NCI-H187 treated with DMSO at 0.1 percent for 48 hours (cell line): ENCODE measurements around the gene IGSF8.
"Not testable (repeated sequence)": the region's sequence is repeated elsewhere in the genome, so short reads cannot be mapped to it uniquely, and the experiment has no call there.

Experiments used
- DNase-seq: peaks from one replicate; lab custom pipeline; 2025; lab: John Stamatoyannopoulos, UW

Gene IGSF8

GRCh38 chr1:160126342-160126741 lies 27.9 kb upstream of the IGSF8 start:
- DNase-seq: not testable (repeated sequence)

- no peak for DNase-seq
Measured at GRCh38 chr1:160125746-160126145, 27.3 kb upstream of the IGSF8 start.

DNA sequence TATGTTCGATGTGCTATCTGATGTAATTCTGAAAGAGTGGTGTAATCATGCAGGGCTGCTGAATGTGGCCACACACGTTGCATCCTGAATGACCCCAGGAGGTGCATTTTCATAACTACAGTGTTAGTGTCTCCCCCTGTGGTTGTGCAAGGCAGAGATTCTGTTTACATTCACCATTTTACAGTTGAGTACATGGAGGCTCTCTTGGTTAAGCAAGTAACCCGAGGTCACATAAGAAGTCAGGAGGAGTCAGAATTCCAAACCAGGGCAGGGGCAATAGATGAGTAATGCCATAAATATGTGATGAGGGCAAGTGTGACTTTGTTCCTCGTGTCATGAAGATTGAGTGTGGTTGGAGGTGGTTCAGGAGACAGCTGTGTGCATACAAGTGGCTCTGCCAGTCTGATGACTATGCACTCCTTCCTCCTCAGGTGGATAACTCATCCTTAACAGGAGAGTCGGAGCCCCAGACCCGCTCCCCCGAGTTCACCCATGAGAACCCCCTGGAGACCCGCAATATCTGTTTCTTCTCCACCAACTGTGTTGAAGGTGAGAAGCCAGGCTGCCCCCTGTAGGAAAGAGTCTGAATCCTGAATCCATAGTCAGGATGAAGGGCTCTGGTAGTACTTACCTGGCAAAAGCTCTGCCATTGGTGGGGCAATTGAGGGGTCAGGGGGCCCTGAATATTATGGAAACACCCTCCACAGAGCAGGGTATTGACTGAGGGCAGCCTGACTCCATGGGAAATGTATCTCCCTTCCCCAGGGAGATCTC lies 26.5 kb upstream of the IGSF8 start:
- no peak for DNase-seq

DNA sequence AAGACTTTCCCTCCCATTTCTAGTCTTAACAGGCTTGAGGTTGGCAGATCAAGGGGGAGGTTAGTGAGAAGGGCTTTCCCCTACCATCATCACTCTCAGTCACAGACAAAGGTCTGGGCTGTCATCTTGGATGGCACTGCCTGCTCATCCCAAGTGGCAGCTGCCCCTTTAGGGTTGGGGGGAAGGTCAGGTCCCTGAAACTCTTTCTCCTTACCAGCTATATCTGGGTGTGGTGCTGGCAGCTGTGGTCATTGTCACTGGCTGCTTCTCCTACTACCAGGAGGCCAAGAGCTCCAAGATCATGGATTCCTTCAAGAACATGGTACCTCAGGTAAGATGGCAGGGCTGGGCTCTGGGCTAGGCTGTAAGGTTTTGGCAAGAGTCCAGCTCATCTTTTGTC lies 25.3 kb upstream of the IGSF8 start:
- DNase-seq: no peak

GRCh38 chr1:160122978-160123495 lies 24.6 kb upstream of the IGSF8 start:
- DNase-seq: no peak

DNA sequence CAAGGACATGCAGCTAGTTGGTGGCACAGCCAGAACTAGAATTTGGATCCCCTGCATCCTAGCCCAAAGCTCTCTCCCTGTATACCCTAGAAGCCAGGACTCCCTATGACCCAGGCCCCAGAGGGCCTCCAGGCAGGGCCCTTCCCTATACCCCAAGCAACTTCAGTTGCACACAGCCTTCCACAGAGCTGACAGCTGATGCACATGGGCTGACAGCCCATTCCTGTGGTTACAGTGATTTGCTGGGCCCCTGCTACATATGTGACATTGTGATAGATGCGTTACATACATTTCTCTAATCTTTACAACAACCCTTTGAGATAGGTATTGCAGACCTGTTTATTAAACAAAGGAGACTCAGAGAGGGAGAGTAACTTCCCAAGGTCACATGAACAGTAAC lies 23.0 kb upstream of the IGSF8 start:
- no peak for DNase-seq

DNA sequence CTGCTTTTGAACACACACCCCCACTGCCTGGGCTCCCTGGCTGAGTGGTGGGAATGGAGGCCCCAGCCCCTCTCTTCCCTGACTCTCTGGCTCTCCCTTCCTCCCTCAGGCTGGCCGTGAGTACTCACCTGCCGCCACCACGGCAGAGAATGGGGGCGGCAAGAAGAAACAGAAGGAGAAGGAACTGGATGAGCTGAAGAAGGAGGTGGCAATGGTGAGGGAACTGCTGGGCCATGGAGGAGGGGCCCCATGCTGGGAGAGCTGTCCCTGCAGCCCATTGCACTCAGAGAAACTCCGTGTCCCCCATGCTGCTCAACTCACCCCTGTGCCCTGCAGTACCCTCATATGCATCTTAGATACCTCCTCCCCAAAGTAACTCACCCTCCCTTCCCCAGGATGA lies 22.4 kb upstream of the IGSF8 start:
- DNase-seq: no peak

GRCh38 chr1:160118928-160119327 lies 20.5 kb upstream of the IGSF8 start:
- DNase-seq: no peak

- DNase-seq: no peak
Measured at GRCh38 chr1:160117709-160118183, 19.3 kb upstream of the IGSF8 start.

DNA sequence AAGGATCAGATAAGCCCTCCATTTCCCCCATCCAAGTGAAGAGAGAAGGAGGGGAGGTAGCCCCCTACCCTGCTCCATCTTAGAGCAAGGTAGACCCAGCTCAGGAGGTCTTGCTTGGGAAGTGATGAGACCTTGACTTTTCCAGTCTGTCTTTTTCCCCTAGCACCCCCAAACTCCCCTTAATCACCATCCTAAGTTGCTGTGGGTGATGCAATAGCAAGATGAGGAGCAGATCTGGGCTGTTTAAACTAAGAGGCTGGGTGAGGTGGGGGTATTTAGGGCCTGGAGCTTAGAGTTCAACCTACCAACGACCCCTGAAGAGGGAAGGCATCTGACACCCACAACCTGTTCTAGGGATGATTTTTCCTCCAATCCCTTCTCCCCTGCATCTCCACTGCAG lies 18.9 kb upstream of the IGSF8 start:
- DNase-seq: no peak

- DNase-seq: no peak
Measured at GRCh38 chr1:160116283-160117147, 18.1 kb upstream of the IGSF8 start.

DNA sequence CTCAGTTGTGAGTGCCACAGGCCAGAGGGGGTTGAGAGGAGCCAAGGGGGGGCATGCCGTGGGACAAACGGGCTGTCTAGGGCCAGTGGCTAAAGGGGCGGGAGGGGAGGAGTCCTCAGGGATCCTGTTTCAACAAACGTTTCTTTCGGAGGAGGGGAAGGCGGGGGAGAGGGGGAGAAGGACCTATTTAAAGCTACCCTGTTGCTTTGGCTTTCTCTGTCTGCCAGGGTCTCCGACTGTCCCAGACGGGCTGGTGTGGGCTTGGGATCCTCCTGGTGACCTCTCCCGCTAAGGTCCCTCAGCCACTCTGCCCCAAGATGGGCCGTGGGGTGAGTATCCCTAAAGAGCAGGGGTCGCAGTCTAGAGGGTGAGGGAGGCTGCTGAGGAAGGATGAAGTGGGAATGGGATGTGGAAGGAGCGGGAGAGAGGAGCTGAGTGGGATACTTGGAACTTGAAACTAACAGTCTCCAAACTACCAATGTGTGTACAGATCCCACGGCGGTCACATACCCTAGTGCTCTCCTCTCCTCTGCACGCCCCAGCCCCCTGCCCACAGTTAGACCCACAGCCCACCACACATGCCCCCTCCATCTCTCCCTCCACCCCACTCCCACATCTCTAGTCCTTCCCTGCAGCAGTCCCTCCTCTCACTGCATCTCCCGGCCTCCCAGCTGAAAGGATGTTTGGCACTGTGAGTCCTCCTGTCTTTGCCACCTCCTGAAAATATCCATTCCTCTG lies 17.3 kb upstream of the IGSF8 start, which contains the start of gene ATP1A2:
TSS of gene ATP1A2 (plus strand) at position 215 of the 738 bp plus-strand sequence. CDS start at position 318, 103 bp downstream.
- no peak for DNase-seq

- DNase-seq: no peak
Measured at GRCh38 chr1:160114085-160114484, 15.7 kb upstream of the IGSF8 start.

DNA sequence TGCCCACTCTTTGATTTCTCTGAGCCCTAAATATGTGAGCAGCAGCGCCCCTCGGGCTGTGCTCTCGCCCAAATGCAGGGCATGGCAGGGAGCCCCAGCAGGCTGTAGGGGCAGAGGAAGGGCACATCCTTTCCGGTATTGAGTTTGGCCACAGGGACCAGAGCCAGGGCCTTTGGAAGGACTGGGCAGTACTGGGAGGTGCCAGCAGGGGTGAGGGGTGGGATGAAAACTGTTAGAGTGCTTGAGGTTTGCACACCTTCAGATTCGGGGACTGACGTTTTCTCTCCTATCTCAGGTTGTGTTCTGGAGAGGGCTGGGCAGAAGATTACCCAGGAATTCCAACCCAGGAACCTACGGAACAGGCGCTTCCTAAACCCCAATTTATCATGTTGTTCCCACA lies 15.0 kb upstream of the IGSF8 start:
- no peak for DNase-seq

GRCh38 chr1:160112357-160112756 lies 13.9 kb upstream of the IGSF8 start:
- DNase-seq: no peak

DNA sequence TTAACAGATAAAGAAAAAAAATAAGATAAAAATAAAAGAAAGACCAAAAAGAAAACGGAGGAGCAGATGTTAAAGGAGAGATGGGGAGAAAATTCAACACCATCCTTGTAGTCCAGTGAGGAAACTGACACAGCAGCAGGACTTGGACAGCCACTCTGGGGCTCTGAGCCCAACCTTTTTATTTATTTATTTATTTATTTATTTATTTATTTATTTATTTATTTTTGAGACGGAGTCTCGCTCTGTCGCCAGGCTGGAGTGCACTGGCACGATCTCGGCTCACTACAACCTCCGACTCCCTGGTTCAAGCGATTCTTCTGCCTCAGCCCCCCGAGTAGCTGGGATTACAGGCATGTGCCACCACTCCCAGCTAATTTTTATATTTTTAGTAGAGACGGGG lies 13.0 kb upstream of the IGSF8 start:
- DNase-seq: not testable (repeated sequence)

GRCh38 chr1:160109686-160110085 lies 11.3 kb upstream of the IGSF8 start:
- no peak for DNase-seq

GRCh38 chr1:160108888-160109662 lies 10.7 kb upstream of the IGSF8 start:
- DNase-seq: no peak

DNA sequence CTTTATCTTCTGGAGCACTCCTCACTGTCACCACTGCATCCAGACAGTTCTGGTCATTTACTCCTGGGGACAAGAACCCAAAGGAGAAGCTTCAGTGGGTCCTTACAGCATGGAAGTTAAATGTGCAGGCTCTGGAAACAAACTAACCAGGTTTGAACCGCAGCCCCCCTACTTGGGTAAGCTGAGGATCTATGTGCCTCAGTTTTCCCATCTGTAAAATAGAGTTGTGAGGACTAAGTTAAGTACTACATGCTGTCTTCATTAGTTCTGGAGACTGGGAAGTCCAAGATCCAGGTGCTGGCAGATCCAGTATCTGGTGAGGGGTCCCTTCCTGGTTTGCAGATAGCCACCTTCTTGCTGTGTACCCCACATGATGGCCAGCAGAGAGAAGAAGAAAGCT lies 9.1 kb upstream of the IGSF8 start:
- DNase-seq: no peak

- no peak for DNase-seq
Measured at GRCh38 chr1:160105155-160105554, 6.7 kb upstream of the IGSF8 start.

GRCh38 chr1:160104486-160104885 lies 6.1 kb upstream of the IGSF8 start:
- no peak for DNase-seq
